C4-2B (cell line): ENCODE data around the gene DGKH.

Experiments
- ZFX ChIP-seq: fragments of 450-650 bp; IDR thresholded peaks from 2 replicates; pipeline ENCODE4 v1.6.1; 2017
- TF ChIP-seq, protein P1 (sequence below): fragments of 450-650 bp; conservative IDR thresholded peaks from 2 replicates; pipeline ENCODE4 v1.5.1; 2017; ENCODE audit warnings: mild to moderate bottlenecking

DNA sequence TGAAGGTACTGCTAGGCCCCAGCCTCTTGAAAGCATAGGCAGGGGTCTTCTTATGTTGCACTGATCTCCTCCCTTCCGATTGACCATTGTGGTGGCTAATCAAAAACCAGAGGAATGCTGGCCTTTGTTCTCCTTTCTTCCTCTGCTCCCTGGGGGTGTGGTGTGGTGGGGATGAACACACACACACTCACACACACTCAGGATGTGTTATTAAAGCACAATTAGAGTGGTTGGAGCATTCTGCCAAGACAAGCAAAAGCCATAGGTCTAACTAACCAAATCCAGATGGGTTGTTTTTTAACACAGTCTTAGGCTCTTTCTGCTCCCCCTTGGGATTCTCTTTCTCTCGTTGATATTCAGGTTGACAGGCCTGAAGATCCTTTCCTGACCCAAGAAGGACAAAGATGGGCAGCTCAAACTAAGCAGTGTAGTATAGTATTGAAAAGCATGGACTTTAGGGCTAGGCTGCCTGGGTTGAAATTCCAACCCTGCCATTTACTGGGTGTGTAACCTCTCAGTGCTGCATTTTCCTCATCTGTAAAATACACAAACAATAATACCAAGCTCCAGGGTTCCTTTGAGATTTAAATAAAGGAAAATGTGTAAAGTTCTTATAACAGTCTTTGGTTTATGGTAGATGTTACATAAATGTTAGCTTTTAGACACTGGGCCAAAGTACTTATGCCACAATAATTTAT lies 25.5 kb upstream of the DGKH start:
- TF ChIP-seq, protein P1, sequence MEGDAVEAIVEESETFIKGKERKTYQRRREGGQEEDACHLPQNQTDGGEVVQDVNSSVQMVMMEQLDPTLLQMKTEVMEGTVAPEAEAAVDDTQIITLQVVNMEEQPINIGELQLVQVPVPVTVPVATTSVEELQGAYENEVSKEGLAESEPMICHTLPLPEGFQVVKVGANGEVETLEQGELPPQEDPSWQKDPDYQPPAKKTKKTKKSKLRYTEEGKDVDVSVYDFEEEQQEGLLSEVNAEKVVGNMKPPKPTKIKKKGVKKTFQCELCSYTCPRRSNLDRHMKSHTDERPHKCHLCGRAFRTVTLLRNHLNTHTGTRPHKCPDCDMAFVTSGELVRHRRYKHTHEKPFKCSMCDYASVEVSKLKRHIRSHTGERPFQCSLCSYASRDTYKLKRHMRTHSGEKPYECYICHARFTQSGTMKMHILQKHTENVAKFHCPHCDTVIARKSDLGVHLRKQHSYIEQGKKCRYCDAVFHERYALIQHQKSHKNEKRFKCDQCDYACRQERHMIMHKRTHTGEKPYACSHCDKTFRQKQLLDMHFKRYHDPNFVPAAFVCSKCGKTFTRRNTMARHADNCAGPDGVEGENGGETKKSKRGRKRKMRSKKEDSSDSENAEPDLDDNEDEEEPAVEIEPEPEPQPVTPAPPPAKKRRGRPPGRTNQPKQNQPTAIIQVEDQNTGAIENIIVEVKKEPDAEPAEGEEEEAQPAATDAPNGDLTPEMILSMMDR: no peak
- no peak for TF ChIP-seq ZFX
